K562 (cell line): ENCODE results near the gene SERPING1. TPM values are rescaled to one million over a fixed set of nuclear protein-coding genes. Genes with fewer than 3 reads are reported as not detected.

Experiments used
- C11orf30 ChIP-seq: fragments of 450-650 bp; IDR thresholded peaks from 2 replicates; pipeline ENCODE4 v1.6.1; 2016; ENCODE audit warnings: low read depth, mild to moderate bottlenecking
- CAMTA2 ChIP-seq: fragments of 250-450 bp; sonication (Bioruptor Pico); conservative IDR thresholded peaks from 2 replicates; pipeline ENCODE4 v1.5.1; 2022
- CBX1 ChIP-seq: sonication (generic); IDR thresholded peaks from 2 replicates; pipeline ENCODE4 v1.6.1; 2016; ENCODE audit warnings: antibody characterized with exemption, low read depth, mild to moderate bottlenecking
- FOXJ2 ChIP-seq: fragments of 200-800 bp; sonication (Bioruptor generic); IDR thresholded peaks from 2 replicates; pipeline ENCODE4 v1.6.1; 2016; ENCODE audit warnings: missing genetic modification characterization, missing compliant biosample characterization
- FOXK2 ChIP-seq, 2 experiments: fragments of 450-650 bp; IDR thresholded peaks in 1 of 2; conservative IDR thresholded peaks in 1 of 2; 2 replicates each; pipeline ENCODE4 v1.6.1; 2016; ENCODE audit warnings: low read depth in 2 of 2, mild to moderate bottlenecking in 1 of 2
- GATAD2A ChIP-seq: fragments of 450-650 bp; IDR thresholded peaks from 2 replicates; pipeline ENCODE4 v1.6.1; 2017
- HDAC6 ChIP-seq: IDR thresholded peaks from 2 replicates; pipeline ENCODE4 v1.6.1; 2012; ENCODE audit warnings: low read depth, mild to moderate bottlenecking, control low read depth, inconsistent platforms, low read length, moderate library complexity
- IRF2 ChIP-seq: sonication (generic); formaldehyde crosslinking; IDR thresholded peaks from 2 replicates; pipeline ENCODE4 v1.8.1; 2022; ENCODE audit warnings: mild to moderate bottlenecking, missing genetic modification reagents
- LARP7 ChIP-seq: fragments of 450-650 bp; IDR thresholded peaks from 2 replicates; pipeline ENCODE4 v1.6.1; 2016
- NCOA1 ChIP-seq: fragments of 450-650 bp; IDR thresholded peaks from 2 replicates; pipeline ENCODE4 v1.6.1; 2016; ENCODE audit warnings: low read depth
- POLR2H ChIP-seq: IDR thresholded peaks from 2 replicates; pipeline ENCODE4 v1.6.1; 2016; ENCODE audit warnings: missing genetic modification characterization, low read depth, mild to moderate bottlenecking, control low read depth, missing compliant biosample characterization, moderate library complexity
- PRPF4 ChIP-seq: fragments of 200-400 bp; formaldehyde crosslinking; IDR thresholded peaks from one replicate; pipeline ENCODE4 v1.6.1; 2017; ENCODE audit warnings: low read length, low read depth, mild to moderate bottlenecking; ENCODE audit not compliant: insufficient read depth, poor library complexity, severe bottlenecking
- PTBP1 ChIP-seq: fragments of 200-400 bp; formaldehyde crosslinking; IDR thresholded peaks from 2 replicates; pipeline ENCODE4 v1.6.1; 2017; ENCODE audit warnings: low read depth, low read length
- SETDB1 ChIP-seq: IDR thresholded peaks from one replicate; pipeline ENCODE4 v1.6.1; 2012; ENCODE audit warnings: low read length, control low read depth, inconsistent platforms
- SIX5 ChIP-seq, 2 experiments: IDR thresholded peaks; 2 replicates each; pipeline ENCODE4 v1.6.1; 2011; ENCODE audit warnings: low read length in 2 of 2, borderline replicate concordance in 1 of 2, low read depth in 1 of 2, mild to moderate bottlenecking in 1 of 2, moderate library complexity in 1 of 2; ENCODE audit not compliant: insufficient read depth in 1 of 2
- TAF15 ChIP-seq: fragments of 200-400 bp; formaldehyde crosslinking; IDR thresholded peaks from 2 replicates; pipeline ENCODE4 v1.6.1; 2017; ENCODE audit warnings: mild to moderate bottlenecking, low read depth, low read length, moderate library complexity
- THRB ChIP-seq: fragments of 450-650 bp; formaldehyde crosslinking; conservative IDR thresholded peaks from 2 replicates; pipeline ENCODE4 v1.4.0; 2022; ENCODE audit warnings: mild to moderate bottlenecking, missing genetic modification characterization
- ZBTB5 ChIP-seq: fragments of 450-650 bp; IDR thresholded peaks from 2 replicates; pipeline ENCODE4 v1.6.1; 2017; ENCODE audit warnings: antibody characterized with exemption
- ZNF165 ChIP-seq: fragments of 250-450 bp; sonication (Bioruptor Pico); IDR thresholded peaks from 2 replicates; pipeline ENCODE4 v1.4.0; 2020; ENCODE audit warnings: borderline replicate concordance
- ZNF224 ChIP-seq: sonication (generic); formaldehyde crosslinking; IDR thresholded peaks from 2 replicates; pipeline ENCODE4 v1.8.0; 2022; ENCODE audit warnings: mild to moderate bottlenecking, missing genetic modification reagents
- ZNF280A ChIP-seq: fragments of 450-650 bp; IDR thresholded peaks from 2 replicates; pipeline ENCODE4 v1.6.1; 2018; ENCODE audit warnings: mild to moderate bottlenecking, low read depth; ENCODE audit not compliant: partially characterized antibody
- polyA plus RNA-seq, 8 experiments: library from polyadenylated mRNA; depleted of rRNA in 4 of 8; stranded (reverse) in 5 of 8; unstranded in 3 of 8; fragments of >200 nt; fragmentation: Nextera tagmentation in 2 of 8; fragmentation: Illumina TruSeq in 1 of 8; extraction: Ambion mirVana in 2 of 8; extraction: Trizol in 1 of 8; gene quantifications; 2 replicates each; pipeline versions ENCODE4 v1.2.1 to v1.2.3, GENCODE V29; 2011 to 2014; ENCODE audit warnings: inconsistent platforms in 1 of 8, missing spikeins in 1 of 8
- total RNA-seq, 7 experiments: library from RNA; depleted of rRNA in 6 of 7; stranded (reverse); fragments of >200 nt in 6 of 7; fragmentation: Illumina TruSeq in 2 of 7; extraction: Trizol in 2 of 7; gene quantifications; 2 replicates each; pipeline versions ENCODE4 v1.2.1 to v1.2.3, GENCODE V29; 2011 to 2021; ENCODE audit warnings: low replicate concordance in 1 of 7

The SERPING1 gene
- total and polyA plus RNA-seq, 9 of the 15 experiments (the other 6 are each of a cell fraction or from before 2014, with no cell fraction given): 0.10 to 1.00 (median 0.21) TPM; not detected in 2

- TF ChIP-seq SIX5 (IDR thresholded peaks at IDR 0.05; ENCODE audit: borderline replicate concordance in 1 of 2, insufficient read depth in 1 of 2, low read depth in 1 of 2, low read length in 2 of 2): no peak
- TF ChIP-seq C11orf30: no peak
- peak; percentile 29; the same call in 1 of the 2 replicates for TF ChIP-seq GATAD2A
- no peak for TF ChIP-seq PRPF4
- TF ChIP-seq THRB (CRISPR knock-in tag): no peak
- TF ChIP-seq SETDB1: no peak
- TF ChIP-seq ZBTB5: no peak
- TF ChIP-seq CBX1: 0 out of 2 replicates have a peak, but pooled peaks have one; percentile 51
- no peak for TF ChIP-seq LARP7
- TF ChIP-seq PTBP1: no peak
- peak; percentile 37; the same call in 1 of the 2 replicates for TF ChIP-seq ZNF165 (CRISPR knock-in tag)
- TF ChIP-seq ZNF280A: no peak
- no peak for TF ChIP-seq ZNF224 (CRISPR knock-in tag)
- TF ChIP-seq IRF2 (CRISPR knock-in tag): no peak
- TF ChIP-seq CAMTA2 (CRISPR knock-in tag): no peak
- TF ChIP-seq NCOA1: no peak
- TF ChIP-seq HDAC6: no peak
- no peak; a peak in 1 of 4 replicates for TF ChIP-seq FOXK2 (conservative IDR thresholded peaks at IDR 0.05 in 1 of 2, IDR thresholded peaks at IDR 0.05 in 1 of 2; ENCODE audit: low read depth in 2 of 2)
- TF ChIP-seq POLR2H (tag): no peak
- no peak for TF ChIP-seq TAF15
- no peak for TF ChIP-seq FOXJ2 (tag)
Observed at GRCh38 chr11:57567515-57568329, 29.8 kb upstream of the SERPING1 start, which contains the start of gene UBE2L6 (continued).
